HG02678 (cell line): Measurements from ENCODE around the gene LRFN2.

ENCODE experiments used
- ATAC-seq: cut with Tn5 transposase; IDR thresholded peaks from one replicate; pipeline ENCODE4 v1.9.1; 2021; ENCODE audit warnings: mild to moderate bottlenecking, moderate library complexity; ENCODE audit not compliant: unreplicated experiment

The LRFN2 gene

DNA sequence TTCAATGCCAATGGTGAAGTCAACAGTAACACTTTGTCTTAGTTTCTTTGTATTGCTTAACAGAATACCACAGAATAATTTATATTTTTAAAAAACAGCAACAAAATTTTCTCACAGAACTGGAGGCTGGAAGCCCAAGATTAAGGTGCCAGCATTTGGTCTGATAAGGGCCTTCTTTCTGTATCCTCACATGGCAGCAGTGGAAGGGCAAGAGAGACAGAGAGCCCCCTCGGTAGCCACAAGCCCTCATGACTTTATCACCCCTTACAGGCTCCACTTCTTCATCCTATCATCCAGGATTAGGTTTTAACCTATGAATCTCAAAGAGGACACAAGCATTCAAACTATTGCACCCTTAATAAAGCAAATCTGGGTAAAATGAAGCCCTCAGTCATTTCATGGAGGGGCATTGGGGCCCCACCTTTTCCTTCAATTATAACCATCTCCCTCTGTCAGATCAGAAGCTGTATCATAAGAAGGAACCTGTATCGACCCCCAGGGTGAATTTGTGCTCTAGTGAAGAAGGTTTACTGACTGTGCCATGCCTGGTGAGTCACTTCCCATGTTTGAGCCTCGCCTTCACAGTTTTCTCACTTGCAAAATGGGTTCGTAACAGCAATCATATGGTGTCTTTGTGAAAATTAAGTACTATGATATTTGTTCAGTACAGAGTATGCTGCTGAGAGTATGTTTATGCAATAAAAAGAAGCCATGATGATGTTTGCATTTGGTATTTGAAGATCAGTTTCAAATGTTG, 178.2 kb downstream of the LRFN2 start:
- no peak for ATAC-seq

DNA sequence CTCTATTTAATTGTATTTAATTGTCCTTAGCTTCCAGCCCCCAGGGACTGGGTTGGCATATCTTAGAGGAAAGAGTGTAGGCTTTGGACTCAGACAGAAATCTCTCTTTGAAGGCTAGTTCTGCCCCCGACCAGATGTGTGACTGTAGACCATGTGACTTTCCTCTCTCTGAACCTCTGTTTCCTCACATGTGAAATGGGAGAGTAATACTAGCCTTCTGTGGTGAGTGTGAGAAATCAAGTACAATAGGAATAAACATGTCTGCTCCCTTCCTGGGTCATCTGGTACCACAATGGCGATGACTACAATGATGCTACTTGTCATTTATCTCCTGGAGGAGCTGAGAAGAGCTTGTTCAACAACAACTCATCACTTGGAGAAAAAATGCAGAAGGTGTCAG, 179.9 kb downstream of the LRFN2 start:
- no peak for ATAC-seq

DNA sequence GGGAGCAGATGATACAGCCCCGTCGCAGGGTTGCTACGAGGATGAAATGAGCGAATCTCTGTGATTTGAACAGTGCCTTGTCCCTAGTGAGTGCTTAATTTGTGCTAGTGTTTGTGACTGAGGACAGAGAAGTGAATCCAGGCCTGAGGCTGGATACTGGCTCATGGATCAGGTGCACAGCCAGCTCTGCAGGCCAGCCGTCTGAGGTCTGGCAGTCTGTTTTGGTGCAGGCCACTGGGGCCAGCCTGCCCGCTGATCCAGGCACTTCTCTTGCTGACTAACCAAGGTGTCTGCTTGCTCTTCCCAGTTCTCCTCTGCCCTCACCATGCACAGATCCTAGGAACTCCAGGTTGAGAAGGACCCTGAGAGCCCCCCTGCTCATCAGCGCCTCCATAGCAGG, 181.0 kb downstream of the LRFN2 start:
- no peak for ATAC-seq

DNA sequence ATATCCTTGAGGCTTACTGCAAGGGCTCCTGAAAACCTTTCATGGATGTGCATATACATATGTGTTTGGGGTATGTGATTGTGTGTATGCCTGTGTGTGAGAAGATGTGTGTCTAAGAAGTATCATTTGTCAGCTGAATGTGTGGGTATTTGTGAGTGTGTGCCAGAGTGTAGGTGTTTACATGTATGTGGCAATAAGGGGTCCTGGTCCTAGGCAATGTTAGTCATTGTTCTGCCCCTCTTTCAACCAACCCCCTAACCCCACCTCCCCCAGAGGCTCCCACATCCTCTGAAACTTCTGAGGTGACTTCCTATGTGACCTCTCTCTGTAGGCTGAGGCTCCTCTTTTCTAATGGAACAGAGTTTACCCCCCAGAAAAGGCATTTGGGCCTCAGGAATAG, 186.4 kb downstream of the LRFN2 start:
- no peak for ATAC-seq

DNA sequence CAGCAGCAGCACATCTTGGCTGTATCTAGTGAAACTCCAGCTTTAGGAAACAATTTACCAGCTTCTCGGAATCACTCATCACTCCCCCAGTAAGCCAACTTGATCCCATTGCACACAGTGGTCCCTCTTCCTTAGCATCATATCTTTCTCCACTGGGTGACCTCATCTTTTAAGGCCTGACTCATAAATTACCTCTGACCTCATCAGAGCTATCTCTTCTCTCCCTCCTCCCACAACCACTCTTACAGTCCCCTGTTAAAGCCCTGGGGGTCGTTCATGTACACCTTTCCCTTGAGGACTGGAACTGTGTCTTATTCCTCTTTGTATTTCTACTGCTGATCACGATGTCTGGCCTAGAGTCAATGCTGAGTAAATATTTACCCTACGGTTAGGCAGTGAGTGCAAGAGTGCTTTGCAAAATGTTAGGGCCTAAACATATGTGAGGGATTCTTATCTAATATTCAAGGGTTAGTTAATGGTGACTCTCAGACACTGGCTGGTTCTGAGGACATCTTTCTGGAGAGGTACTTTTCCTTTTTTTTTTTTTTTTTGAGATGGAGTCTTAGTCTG, 187.2 kb downstream of the LRFN2 start:
- ATAC-seq = no peak

DNA sequence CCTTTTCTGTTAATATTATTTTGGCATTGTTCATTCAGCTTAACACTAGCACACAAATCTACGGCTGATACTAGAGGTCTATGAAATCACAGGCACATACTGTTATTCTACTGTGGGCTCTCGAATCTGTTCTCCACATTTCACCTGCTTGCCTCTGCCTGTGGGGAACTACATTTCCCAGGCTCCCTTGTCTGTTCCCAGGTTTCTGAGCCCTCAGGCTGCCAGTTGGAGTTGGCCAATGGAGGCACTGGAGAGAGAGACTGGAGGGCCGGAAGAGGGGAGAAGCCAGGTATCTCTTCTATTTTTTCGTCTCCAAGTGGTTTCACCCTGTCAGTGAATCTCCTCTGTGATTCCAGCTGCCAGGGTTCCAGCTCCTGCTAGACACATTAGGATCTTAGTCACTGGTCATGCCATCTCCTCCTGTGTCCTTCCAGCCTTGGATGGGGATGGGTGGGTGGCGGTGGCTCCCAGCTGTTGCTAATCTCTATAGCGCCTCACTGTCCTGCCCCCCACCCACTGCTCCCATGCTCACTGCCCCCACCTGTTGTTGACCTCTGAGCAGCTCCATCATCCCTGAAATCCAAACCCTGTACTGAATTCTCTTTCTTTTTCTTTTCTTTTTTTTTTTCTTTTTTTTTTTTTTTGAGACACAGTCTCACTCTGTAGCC, 188.2 kb downstream of the LRFN2 start:
- ATAC-seq = no peak

DNA sequence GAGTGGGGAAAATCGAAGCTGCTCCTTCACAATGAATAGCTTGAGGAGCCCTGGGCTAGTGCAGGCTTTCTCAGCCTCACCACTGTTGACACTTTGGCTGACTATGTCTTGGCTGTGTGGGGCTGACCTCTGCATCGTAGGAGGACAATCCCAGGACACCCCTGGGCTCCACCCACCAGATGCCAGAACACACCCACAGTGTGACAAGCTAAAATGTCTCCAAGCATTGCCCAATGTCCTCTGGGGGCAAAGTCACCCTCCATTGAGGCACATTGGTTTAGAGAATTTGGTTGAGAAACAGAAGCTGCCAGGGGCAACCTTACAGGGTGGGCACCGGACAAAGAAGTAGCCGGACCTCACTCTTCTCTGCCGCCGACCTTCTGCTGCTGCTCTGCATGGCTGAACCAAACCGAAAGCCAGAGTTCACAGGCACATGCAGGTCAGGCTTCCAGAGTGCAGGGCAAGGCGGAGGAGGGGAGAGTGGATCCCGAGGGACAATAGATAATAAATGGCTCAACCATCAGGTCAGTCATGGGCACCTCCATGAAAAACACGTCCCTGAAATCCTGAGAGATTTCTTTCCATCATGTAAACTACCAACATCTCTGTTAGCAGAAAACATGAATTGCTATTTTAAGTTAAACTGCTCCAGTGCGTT, 189.0 kb downstream of the LRFN2 start:
- no peak for ATAC-seq

DNA sequence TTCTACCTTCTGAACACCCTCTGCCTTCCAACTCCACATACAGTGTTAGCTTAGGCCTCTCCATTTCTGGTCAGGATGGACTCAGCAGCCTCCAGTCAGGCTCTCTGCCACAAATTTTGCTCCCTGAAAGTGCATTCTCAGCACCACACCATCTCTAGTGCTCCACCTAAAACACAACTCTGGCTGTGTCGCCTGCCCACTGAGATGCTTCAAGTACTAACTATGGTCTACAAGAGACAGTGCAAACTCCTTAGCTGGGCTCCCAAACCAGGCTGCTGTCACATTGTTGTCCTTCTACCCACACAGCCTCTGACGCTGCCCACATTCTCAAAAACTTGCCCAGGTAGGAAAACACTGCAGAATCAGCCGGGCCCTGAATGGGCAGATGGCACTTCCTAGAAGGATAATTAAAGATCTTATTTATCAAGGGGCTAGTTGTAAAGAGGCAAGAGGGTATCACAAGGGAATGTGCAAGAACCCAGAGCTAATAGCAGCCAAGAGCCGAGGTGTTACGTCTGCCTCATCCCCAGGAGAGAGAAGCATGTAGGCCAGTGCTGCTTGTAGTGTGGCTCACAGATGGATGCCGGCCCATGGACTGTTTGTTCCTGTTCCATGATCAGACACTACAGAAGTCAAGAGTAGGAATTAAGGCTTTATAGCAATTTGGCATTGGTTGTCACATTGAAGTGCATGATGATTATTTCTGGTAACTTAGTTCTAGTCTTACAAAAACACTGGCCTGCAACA, 189.7 kb downstream of the LRFN2 start:
- ATAC-seq = no peak

DNA sequence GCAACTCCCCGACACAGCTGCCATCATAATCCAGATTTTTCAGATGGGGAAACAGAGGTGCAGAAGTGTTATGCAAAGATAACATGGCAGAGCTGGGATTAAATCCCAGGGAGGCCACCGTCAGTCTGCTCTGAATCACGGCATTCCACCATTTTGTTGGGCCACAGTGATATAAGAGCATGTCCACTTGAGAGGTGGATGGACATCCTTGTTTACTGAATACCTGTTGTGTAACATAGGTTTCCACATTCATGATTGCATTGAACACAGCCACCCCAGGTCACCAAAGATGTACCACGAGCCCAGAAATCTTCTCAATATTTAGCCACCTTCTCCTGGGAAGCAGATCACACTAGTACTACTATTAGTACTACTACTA, 191.5 kb downstream of the LRFN2 start:
- ATAC-seq = no peak

DNA sequence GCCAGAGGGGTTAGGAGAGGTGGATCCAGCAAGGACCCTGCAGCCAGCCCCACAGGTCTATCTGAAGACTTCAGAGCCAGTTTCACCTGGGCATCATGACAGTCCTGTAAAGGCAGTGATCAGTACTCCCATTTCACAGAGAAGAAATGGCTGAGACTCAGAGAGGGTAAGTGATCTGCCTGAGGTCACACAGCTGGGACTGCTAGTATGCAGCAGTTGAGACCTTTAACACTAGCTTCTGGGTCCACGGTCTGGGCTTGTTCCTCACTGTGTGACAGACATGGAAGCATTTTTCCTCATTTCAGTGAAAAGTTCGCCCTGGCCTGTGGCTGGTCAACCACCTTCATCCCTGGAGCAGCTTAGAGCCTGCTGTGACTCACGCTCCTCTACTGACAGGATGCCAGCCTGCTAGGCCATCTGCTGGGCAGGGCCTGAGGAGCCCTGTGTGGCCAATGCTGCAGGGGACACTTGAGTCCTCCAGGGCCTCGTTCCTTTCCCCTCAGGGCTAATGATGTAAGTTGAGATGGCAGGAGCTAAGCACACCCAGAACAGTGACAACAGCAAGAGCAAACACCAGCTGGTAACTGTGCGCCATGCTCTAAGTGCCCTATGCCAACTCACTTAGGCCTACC, 192.0 kb downstream of the LRFN2 start:
- no peak for ATAC-seq

DNA sequence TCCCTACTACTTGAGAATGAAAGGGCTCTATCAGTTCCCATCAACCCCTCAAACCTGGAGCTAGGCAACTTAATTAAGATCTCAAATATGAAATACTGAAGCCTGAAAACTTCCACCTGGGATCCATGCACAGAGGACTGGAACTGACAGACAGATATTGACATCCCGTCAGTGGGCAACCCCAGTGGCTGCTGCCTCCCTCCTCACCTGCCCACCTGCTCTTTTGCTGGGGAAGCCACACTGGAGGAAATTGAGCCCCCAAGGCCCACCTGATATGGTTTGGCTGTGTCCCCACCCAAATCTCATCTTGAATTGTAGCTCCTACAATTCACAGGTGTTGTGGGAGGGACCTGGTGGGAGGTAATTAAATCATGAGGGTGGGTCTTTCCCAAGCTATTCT, 192.8 kb downstream of the LRFN2 start:
- ATAC-seq = no peak

DNA sequence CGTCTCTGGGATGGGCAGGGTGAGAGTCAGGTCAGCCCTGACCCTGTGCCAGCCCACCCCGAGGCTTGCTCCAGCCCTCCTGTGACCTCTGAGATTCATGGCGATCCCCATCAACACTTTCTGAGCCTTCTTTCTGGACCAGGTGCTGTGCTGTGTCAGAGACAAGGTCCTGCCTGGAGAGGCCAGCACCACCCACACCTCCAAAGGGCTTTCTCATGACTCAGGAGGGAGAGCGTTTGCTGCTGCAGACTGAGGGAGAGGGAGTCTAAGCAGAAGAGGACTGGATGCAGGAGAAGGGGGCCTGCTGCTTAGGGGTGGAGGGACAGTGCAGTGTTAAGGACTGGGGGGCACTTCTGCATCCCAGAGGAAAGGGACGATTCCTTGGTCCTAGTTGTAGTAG, 193.5 kb downstream of the LRFN2 start:
- ATAC-seq = no peak

DNA sequence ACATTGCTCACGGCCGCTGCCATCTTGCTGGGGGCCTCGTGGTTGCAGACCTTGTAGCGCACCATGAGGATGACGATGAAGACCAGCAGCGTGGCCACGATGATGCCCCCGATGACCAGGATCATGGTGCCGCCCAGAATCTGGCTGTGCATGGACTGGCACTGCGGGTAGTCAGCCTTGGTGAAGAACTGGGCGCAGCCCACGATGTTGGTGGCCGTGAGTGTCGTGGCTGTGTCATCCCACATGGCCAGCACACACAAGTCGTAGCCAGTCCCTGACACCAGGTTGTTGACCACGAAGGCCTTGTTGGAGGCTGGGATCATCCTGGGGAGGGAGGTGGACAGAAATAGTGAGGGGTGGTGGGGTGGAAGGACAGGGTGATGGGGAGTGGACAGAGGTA, 194.6 kb downstream of the LRFN2 start:
- ATAC-seq = no peak

DNA sequence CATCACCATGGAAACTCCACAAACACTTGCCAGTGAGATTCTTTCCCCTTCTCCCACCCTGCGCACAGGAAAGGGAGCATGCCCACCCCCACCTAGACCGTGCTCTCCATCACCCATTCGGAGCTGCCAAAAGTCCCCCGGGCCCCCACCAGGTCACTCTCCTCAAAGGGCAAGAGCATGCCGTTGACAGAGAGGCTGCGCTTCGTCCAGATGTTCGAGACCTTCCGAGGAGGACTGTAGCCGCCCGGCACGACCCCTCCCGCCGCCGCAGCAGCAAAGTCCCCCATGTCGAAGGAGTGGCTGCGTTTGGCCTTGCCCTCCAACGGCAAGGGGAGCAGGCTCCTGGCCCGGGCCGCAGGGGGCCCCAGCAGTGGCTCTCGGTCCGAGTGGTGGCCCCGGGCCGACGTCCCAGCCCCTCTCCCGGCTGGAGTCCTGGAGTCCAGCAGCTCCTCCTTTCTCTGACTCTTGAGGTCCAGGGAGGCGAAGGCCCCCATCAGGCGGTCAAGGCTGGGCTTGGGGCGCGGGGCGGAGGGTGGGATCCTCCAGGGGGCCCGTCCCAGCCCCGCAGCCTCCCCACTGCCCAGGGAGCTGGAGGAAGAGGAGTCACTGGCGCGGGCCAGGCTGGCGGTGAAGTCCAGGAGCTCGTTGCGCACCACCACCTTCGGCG, 195.2 kb downstream of the LRFN2 start:
- no peak for ATAC-seq

DNA sequence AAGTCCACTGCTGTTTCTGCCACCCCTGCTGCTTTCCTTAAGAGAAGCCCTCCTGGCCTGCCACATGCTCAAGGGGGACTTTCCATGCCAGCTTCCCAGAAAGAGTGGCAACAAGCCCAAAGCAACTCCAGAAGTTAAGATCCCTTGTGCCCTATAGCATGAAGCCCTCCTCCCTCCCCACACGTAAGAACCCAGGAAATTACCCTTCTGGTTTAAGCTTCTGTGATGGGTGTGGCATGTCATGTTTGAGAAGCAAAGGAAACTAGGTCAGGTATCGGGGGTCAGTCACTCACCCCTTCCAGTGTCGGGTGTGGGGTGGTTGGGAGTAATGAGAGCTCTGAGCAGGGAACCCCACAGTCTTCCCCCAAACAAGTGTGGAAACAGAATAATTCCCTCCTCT, 196.1 kb downstream of the LRFN2 start:
- ATAC-seq = no peak

DNA sequence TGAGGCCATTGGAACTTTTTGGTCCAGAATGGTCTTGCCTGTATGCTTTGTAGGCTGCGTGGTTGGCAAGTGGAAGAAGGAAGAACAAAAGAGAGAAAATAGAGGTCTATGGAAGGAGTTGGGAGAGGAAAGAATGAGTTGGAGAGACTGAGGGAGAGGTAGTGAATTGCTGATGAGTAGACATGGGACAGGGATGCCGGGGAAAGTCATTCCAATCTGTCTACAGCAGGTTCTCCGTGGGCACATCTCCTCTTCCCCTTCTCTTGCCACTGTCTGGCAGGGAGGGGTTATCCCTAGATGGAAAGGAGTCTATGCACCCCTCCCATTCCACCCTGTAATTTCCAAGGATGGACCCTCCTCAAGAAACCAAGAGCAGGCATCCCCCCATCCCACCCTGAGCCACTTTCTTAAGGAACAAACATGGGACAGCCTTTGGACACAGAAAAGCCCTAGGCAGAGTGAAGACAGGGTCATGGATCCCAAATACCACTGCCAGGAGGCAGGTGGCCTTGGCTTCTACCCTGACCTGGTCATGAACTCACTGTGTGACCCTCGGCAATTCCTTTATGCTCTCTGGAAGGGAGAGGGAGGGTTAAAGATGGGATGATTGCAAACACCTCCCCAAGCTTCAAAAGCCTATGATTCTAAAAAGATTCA, 196.9 kb downstream of the LRFN2 start:
- ATAC-seq = no peak

DNA sequence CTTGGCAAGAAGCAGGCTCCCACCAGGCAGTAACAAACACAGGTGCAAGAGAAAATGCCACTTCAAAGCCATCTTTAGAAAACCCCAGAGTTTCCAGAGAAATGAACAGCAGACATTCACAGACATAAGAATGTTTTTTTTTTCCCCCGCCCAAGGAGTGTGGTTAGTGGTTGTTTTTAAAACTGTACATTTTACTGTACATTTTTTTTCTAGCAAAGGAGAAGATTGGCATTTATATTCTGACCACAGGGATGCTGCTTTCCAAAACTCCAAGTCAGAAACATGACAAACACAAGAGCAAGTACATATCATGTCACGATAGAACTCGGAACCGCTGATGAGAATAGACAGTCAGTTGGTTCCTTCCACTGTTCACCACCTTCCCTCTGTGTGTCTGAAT, 197.9 kb downstream of the LRFN2 start:
- ATAC-seq = no peak

DNA sequence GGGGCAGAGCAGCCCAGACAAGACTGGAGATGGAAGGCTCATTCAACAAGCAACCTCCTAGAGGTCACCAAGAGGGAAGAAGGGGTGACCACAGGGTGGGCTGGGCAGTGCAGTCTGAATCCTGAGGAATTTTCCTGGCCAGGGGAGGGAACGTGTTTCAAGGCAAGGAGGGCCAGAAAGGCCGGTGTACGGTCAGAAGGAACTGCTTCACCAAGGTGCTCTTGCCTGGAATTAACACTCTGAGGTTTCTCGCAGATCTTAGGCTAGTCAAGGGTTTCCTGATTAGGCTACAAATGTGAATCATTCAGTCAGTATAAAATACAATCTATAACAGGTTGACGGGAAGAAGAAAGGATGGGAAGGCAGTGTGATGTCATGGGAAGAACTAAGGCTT, 199.3 kb downstream of the LRFN2 start:
- ATAC-seq = no peak

DNA sequence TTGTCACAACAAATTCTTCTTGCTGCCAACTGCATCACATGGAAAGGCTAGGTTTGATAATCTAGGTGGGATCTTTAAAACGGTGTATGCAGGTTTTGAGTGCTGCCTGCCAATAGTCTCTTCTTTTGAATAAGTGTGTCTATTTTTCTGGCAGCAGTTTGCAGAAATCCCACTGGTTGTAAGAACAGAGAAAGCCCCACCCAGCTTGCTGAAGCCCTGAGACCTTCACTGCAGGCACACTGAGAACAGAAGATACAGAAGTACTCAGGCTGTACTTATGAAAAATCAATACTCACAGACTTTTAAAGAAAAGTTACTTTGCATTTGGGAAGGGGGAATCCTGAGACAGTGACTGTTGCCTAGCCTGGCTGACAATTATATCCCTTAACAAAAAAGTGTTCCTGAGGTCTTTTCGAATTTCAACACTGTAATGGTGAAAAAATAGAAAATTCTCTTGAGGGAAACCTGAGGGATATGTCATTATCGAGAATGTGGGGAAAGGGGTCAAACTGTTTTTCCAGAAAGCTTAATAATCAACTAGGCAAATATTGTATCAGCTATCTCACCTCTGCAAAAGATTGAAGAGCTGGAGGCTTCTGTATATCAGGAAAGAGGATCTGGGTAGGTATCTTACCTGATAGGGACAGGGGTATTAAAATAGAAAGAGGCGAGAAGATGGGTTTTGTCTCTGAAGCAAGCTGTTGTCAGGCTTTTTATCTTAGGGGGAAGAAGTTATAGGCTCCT, 199.9 kb downstream of the LRFN2 start:
- no peak for ATAC-seq
